ENCODE data around the gene GEN1.

GEN1 gene

DNA sequence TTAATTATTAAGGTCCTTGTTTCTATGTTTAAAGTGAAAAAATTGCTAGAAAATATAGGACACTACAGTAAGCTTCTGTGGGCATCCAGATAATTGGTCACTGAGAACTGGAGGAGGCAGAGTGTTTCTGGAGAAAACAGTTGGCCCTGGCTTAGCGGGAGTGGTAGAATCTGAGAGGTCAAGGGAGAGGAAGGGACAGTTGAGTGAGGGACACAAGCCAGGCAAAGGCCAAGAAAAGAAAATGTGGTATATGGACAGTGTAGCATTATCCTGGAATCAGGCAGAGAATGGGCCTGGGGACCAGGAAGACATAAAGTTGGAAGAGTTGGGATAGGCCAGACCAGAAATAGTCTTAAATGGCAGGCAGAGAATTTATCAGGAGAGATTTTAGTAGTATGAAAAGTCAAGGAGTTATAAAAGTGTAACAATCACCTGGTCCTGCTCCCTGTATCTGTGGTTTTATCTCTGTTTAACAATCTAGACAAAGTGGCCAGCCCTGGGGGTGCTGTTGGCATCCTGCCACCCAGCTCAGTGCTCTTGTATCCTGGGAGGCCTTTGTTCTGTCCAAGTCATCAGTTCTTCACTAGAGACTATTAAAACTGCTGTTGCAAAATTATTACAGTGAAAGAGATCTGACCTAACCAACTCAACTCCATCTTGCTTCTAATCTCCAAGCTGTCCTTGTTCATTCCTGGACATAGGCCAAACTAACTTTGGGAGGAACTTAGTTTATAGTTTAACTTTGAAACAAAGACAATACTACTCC, 46.9 kb downstream of the GEN1 start:
- H3K4me3 ChIP-seq (ENCODE audit: low read depth, low read length) = no peak overlapping the region
- POLR2A ChIA-PET = no interaction called here
- TF ChIP-seq, protein P1, sequence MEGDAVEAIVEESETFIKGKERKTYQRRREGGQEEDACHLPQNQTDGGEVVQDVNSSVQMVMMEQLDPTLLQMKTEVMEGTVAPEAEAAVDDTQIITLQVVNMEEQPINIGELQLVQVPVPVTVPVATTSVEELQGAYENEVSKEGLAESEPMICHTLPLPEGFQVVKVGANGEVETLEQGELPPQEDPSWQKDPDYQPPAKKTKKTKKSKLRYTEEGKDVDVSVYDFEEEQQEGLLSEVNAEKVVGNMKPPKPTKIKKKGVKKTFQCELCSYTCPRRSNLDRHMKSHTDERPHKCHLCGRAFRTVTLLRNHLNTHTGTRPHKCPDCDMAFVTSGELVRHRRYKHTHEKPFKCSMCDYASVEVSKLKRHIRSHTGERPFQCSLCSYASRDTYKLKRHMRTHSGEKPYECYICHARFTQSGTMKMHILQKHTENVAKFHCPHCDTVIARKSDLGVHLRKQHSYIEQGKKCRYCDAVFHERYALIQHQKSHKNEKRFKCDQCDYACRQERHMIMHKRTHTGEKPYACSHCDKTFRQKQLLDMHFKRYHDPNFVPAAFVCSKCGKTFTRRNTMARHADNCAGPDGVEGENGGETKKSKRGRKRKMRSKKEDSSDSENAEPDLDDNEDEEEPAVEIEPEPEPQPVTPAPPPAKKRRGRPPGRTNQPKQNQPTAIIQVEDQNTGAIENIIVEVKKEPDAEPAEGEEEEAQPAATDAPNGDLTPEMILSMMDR (IDR thresholded peaks at IDR 0.05; ENCODE audit: insufficient read depth, low read length, missing control alignments) = no peak
- CTCF ChIA-PET = interaction anchor here (1.5 kb wide), 1 partner anchor 30 kb away, joined by 5 read pairs; no protein-coding TSS in a partner anchor
- DNase-seq (ENCODE audit: low read depth, low spot score) = no peak

DNA sequence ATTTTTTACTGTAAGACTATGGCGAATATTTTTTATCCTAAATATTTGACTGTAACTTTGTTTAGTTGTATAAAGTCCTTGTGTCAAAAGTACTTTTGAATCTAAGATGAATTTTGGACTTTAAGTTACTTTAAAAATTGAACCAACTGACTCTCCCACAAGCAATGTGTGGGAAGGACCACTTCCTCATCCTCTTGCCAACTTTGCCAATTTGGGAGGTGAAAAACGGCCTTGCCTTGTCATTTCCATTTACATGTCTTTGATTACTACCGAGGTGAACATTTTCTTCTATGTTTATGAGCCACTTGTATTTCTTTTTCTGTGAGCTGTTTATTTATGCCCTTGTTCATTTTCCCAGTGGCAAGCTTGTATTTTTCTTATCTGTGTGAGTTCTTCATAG, 49.6 kb downstream of the GEN1 start:
- no peak for DNase-seq (ENCODE audit: low read depth, low spot score)
- CTCF ChIA-PET = interaction anchor here (0.7 to 1.0 kb wide), 2 partner anchors 29 to 84 kb away, joined by 3 to 4 read pairs; no protein-coding TSS in a partner anchor
- POLR2A ChIA-PET = no interaction called here
- TF ChIP-seq, protein P1 (IDR thresholded peaks at IDR 0.05; ENCODE audit: insufficient read depth, low read length, missing control alignments) = no peak
- H3K4me3 ChIP-seq (ENCODE audit: low read depth, low read length) = no peak overlapping the region

DNA sequence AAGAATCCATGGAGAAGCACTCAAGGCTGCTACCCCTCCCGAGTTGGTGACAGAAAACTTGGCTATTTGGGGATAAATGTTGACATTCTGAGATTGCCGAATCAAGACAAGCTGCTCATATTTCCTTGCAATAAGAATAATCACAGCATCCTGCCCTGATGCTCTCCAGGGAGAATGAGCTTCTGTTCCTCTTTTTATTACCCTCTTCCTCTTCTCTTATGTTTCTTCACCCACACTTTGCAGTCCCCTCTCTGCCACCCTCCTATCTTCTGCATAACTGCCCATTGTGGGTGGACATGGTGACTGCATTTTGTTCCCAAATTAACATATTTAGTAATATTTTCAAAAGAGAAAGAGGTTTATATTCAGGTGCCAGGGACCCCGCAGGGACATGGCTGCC, 50.4 kb downstream of the GEN1 start:
- TF ChIP-seq, protein P1 (IDR thresholded peaks at IDR 0.05; ENCODE audit: insufficient read depth, low read length, missing control alignments) = no peak
- DNase-seq (ENCODE audit: low read depth, low spot score) = no peak
- CTCF ChIA-PET = interaction anchor here (1.0 to 1.1 kb wide), 2 partner anchors 27 to 84 kb away, joined by 4 read pairs; no protein-coding TSS in a partner anchor
- no peak overlapping the region for H3K4me3 ChIP-seq (ENCODE audit: low read depth, low read length)
- POLR2A ChIA-PET = no interaction called here

DNA sequence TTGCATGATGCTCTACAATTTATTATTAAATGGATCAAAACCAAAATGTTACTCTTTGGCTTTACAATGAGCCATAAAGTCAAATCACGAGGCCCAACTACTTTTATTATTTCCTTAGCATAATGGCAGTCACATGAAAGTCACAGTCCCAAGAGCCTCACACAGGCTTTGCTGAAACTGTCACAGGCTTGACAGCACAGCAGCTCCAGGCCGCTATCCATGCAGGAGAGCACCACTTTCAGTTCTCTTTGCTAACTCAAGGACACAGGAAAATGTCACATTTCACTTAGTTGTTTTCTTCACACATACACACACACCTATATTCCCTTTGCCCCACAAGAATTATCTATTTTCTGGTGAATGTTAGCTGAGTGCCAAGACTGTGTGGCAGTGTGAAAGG, 51.2 kb downstream of the GEN1 start:
- ChIA-PET CTCF (interaction anchor here (1.1 kb wide), 1 partner anchor 25 kb away, joined by 5 read pairs; no protein-coding TSS in a partner anchor), POLR2A (no interaction called here)
- no peak overlapping the region for H3K4me3 ChIP-seq (ENCODE audit: low read depth, low read length)
- TF ChIP-seq, protein P1 (IDR thresholded peaks at IDR 0.05; ENCODE audit: insufficient read depth, low read length, missing control alignments) = no peak
- DNase-seq (ENCODE audit: low read depth, low spot score) = no peak

DNA sequence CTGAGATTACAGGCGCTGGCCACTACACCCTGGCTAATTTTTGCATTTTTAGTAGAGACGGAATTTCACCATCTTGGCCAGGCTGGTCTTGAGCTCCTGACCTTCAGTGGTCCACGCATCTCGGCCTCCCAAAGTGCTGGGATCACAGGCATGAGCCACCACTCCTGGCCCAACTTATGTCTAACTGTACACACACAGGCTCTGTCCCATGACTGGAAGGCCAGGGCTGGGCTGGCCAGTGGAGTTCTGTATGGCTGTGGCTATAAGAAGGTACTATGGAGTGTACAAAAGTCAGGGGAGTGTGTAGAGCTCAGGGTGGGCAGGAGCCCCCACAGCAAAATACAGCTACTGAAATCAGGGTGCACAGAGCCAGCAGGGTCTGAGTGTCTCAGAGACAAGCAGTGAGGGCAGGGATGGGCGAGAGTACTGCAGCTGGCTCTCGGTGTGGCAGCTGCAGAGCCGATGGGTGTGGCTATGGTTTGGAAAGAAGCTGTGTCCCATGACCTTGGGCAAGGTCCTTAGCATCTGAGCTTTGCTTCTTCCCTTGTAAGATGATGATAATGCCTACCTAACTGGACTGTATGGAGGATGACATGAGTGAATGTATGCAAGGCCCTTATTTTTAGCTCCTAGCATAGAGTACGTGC, 51.9 kb downstream of the GEN1 start:
- POLR2A ChIA-PET = no interaction called here
- DNase-seq (ENCODE audit: low read depth, low spot score) = no peak
- CTCF ChIA-PET = interaction anchor here (0.6 to 1.1 kb wide), 3 partner anchors 24 to 172 kb away, joined by 3 to 5 read pairs (median 3); no protein-coding TSS in a partner anchor
- no peak overlapping the region for H3K4me3 ChIP-seq (ENCODE audit: low read depth, low read length)
- TF ChIP-seq, protein P1 (IDR thresholded peaks at IDR 0.05; ENCODE audit: insufficient read depth, low read length, missing control alignments) = no peak
